ENCODE measurements around the gene KLHL14.
"Not testable (repeated sequence)": the region's sequence is repeated elsewhere in the genome, so short reads cannot be mapped to it uniquely, and the experiment has no call there.

Gene KLHL14

DNA sequence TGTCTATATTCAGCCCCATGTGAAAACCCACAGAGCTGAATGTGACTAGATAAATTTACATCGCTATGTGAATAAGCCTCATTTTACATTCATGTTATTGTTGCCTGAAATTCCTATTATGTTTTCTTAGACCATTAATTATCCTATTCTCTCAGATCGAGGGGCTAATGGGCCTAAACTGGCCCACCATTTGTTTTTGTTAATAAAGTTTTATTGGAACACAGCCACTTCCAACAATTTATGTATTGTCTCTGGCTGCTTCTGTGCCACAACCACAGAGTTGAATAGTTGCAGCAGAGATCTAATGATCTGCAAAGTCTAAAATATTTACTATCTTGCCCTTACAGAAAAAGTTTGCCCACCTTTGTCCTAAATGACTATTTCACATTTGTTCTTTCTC lies 61.0 kb downstream of the KLHL14 start:
- no peak for DNase-seq

DNA sequence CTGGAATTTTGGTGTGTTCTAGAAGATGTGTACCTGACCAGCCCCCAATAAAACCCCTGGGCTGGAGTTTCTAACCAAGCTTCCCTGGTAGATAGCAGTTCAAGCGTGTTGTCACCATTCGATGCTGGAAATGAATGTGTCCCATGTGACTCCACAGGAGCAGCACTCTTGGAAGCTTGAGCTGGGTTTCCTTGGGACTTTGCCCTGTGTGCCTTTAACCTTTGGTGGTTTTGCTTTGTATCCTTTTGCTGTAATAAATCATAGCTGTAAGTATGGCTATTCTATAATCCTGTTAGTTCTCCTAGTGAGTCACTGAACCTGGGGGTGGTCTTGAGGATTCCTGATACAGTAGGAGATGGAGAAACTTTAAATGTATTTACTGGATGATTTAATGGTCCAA lies 65.2 kb downstream of the KLHL14 start:
- DNase-seq: no peak

DNA sequence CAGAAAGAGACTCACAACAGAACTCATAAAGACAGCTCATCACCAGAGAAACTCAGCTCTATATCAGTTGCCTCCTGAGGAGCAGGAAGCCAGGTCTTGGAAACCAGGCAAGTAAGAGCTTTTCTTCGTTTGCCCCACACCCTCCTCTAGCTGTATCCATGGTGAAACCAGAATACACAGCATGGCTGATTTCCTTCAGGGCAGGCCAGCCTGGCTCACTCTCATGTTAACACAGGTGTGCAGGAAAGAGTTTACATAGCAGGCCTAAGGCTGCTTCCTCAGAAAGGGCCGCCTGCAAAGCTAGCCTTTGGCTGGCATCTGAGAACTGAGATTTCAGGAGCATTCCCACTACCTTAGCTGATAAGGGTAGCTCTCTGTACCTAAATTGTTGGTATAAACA lies 65.7 kb downstream of the KLHL14 start:
- DNase-seq: no peak

DNA sequence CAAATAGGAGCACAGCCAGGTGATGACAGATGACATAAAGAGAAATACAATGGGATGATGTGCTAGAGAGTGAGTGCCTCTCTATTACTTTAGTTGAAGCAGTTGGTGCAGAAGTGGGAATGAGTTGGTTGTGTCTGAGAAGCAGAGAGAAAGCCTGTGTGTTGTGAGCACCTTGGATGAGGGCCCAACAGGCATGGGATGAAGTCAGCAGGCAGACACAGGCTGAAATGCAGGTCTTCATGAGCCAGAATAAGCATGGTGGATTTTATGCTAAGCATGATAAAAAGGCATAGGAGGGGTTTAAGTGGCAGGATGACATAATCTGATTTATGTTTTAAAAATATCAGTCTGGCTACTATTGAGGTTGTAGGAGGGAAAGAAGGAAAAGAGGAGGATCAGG lies 71.5 kb downstream of the KLHL14 start:
- no peak for DNase-seq

DNA sequence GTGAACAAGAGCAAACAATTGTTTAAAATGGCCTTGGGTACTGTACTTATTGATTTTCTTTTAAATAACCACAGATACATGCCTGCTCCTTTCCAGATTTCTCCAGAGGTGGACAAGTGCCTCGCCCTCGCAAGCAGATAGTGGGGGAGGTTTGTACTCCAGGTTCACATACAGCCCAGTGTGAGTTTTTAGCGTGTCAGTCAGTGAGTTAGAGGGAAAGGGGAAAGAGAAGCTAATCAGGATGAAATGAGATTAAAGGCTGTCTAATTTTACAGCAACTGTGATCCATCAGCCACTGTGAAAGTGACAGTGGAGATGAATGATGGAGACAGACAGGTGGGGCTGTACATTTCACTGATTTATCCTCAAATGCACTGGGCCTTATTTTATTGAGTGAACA lies 74.7 kb downstream of the KLHL14 start:
- DNase-seq: no peak

DNA sequence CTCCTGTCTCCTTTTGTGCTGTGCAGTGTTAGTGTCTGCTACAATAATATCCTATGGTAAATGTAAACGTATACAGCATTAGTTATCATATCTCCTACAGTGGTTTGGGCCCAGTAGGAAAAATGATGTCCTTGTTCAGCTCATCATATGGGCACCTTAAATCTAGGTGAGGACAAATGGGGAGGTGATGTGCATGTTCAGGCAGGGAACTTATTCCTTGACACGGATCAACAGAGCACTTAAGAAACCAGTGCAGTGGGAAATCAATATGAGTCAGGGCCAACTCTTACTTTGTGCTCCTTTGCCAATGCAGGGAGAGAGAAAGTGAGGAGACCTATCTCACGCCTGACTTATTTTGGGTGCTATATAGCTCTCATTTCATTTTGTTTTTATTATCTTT lies 76.4 kb downstream of the KLHL14 start:
- no peak for DNase-seq

DNA sequence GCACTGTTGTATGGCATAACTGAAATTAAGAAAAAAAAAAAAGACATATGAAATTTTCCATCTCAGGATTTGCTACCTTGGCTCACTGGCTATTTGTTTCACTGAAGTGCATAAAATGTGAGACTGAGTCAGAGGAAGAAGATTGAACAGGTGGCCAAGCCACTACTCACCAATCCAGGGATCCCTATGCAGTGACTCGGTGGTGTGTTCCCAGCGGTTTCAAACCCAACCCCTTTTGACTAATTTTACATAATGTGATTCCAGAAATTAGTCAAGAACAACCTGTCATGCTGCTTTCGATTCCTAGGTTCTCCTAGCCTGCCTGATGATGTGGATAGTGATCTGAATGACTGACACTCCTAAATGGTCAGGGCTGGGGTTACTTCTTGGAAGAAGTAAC lies 77.3 kb downstream of the KLHL14 start:
- DNase-seq: no peak

DNA sequence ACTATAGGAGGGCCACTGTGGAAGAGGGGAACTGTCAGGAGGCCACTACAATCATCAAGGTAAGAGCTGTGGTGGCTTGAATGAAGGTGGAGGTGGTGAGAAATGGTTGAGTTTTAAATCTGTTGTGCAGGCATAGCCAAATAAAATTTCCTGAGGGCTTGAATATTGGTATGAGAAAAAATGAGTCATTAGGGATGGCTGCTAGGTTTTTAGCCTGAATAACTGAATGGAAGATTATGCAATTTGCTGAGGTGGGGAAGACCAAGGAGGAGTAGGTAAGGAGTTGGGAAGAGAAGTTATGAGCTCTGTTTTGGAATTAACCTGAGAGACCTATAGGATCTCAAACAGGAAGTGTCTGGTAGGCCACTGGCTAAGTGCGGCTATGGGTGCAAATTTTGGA lies 84.0 kb downstream of the KLHL14 start:
- no peak for DNase-seq

DNA sequence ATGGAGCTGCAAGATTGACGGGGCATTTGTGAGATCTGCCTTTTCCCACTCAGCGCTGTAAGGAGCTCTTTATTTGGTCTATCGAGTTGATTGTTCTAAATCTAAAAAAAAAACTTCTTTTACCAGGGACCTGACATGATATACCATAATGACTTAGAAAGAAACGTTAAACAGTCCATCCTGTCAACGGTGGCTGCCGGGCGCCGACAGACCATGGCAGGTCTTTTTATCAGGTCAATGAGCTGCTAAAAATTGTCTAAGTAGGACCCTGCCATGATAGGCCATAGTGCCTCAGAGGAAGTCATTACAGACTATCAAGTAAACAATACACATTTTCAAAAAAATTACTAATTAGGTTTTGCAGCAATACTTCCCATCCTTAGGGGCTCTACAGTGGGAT lies 87.9 kb downstream of the KLHL14 start:
- DNase-seq: no peak

DNA sequence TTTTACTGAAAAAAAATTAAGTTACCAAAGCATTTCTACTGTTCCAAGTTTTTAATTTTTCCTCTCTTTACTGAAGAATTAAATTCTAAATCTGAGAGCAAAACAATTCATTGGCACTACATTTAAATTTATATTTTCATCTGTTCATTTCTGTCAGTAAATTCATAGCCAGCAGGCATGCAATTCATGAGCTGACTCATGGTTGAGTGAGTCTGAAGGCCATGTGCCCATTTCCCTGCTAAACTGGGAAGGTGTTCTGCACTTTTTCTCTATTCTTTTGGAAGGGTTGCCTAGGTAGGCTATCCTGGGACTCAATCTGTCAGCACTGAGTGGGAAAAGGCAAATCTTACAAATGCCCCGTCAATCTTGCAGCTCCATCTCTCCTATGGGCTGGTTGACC lies 88.7 kb downstream of the KLHL14 start:
- DNase-seq: no peak

DNA sequence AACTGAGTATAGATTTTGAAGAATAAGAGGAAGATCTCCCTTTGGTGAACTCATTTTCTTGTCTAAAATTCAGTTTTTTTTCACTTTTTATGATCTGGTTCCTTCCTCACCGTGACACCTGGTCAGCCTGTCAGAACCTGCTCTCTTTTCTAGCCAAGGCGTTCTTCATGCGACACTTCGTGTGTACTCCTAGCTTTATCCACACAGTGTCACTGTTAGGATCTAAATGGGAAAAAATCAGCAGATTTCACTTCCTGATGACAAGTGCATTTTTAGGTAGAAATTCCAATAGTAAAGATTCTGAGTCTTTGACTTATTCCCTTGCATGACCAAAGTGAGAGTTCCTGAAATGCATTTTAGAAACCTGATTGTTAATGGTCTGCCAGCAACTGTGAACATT lies 89.8 kb downstream of the KLHL14 start:
- no peak for DNase-seq

DNA sequence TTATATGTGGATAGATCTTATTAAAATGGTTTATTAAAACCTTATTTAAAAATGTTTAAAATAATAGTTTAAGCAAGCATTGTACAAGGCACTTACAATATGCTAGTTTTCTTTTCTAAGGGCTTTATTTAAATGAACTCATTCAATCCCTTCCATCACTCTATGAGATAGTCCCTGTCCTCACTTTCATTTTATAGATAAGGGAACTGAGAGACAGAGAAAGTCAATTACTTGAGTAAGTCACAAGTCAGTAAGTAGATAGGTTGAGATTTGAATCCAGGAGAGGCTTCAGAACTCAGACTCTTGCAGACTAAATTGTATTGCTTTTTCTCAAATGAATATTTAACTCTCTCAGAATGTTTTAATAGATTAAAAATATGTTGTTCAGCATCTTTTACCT lies 95.2 kb downstream of the KLHL14 start:
- no peak for DNase-seq

DNA sequence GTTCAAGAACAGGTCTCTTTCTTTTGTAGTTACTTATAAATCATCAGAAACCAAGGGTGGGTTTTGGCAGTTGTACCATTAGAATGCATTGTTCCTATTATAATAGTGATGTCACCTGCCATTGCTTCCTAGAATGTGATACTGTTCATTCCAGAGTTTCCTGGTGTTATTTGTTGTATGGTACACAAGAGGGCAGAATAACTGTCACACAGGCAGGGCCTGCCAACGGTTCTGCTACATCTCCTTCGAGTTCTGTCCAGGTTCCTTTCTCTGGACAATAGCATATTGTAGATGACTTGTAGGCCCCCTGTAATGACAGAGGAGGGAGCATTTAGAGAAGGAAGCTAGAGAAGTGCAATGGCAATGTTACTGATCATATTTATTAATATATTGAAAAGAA lies 98.3 kb downstream of the KLHL14 start:
- no peak for DNase-seq

DNA sequence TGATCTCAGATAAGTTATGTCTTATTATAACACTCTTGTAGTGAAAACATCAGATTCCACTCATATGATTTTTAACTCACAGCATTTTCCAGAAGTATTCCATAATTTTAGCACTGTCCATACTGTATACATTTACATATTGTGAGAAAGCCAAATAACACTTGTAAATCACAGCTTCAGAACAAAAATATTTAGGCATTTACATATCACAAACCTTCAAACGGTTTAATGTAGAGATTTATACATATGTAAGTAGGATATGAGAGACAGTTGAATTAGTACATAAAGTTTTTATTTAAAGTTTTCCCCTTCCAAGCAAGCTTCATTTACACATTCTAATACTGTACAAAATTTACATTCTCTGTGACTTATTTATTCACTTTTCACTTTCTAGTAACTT lies 100.4 kb downstream of the KLHL14 start:
- no peak for DNase-seq

DNA sequence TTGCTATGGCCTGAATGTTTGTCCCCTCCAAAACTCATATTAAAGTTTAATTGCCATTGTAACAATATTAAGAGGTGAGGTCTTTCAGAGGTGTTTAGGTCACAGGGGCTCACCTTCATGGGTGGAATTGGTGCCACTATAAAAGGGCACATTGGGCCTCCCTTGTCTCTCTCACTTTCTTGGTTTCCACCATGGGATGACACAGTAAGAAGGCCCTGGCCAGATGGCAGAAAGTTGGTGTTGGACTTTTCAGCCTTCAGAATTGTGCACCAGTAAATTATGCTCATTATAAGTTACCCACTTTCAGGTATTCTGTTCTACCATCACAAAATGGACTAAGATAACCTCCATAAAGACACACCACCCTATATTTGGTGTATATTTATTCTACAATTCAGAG lies 102.1 kb downstream of the KLHL14 start:
- no peak for DNase-seq

DNA sequence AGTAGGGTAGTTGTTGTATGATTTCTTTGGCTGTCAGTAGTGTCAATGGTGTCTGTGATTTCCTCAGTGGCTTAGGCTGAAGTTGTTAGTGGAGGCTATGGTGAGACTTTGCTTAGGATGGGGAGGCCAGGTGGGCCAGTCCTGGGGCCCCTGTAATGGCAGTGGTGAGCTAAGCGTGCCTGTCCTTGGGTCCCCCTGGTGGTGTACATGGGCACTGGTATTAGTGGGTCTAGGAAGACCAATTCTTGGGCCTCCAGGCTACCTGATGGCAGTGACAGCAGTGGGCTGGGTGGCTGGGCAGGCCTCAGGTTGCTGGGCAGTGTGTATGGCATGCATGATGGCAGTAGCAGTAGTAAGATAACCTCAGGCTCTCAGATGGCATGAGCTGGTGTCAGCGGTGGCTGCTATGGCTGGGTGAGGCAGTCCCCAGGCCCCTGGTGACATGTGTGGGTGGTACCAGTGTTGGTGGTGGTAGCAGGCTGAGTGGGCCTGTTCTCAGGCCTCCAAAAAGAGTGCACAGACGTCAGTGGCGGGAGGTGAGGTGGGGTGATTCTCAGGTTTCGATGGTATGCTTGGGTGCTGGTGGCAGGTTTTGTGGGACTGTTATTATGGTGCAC lies 103.2 kb downstream of the KLHL14 start:
- peak in 1 of 2 donors; percentile 1 for DNase-seq

DNA sequence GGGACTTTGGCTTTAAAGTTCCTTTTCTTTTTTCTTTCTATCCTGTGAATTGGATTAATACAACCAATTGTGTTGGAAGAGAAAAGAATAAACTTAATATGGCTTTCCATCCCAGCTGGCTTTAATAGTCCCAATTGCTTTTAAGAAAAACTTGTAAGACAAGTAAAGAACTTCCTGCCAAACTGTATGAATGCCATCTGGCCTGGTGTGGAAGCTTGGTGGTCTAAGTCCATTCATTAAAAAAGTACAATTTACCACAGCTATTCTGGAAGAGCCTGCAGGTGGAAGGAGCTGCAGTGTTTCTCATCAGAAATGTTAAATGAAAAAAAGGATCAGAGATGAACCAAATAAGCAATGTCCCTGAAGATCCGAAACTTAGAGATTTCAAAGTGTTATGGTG lies 103.9 kb downstream of the KLHL14 start:
- DNase-seq: no peak

DNA sequence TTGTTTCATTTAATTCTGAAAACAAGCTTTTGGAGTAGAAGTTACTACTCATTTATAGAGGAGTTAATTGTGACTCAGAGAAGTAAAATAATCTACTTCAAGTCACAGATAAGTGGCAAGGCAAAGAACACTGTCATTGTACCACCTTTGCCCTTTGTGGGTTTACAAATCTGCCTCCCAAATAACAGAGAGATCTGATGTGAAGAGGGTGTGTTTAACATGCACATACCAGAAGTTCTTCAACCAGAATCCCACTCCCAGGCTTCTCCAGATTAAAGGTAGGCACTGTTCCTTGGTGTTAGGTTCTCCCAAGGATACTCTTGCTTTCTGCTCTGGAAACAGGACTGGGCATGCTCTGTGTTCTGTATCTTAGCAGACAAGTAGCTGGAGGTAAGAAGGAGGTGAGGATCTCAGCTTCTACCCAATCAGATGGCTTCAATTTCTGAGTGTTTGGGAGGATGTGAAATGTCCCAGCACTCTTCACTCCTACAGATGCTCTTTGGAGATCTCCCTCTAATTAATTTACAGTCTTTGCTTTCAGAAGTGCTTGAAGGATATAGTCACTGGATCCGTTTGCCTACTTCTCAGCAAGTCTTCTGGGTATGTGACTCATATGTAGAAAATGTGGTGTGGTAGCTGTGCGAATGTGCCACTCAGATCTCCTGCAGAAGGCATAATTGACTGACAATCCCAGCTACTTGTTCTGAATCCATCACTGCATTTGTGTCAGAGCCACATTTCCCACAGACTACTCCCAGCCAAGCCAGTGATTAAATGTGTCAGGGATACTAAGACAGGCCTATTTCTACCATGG lies 111.1 kb downstream of the KLHL14 start:
- no peak for DNase-seq

DNA sequence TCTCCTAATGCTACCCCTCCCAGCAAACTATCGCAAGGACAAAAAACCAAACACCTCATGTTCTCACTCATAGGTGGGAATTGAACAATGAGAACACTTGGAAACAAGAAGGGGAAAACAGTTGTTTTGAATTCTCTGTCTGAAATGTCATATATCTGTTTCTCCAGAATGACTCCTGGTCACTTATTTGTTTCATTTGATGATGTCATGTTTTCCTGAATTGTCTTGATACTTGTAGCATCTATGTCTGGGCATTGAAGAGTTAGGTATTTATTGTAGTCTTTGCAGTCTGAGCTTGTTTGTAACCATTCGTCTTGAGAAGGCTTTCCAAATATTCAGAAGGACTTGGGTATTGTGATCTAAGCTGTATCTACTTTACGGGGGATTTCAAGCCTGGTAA lies 118.3 kb downstream of the KLHL14 start:
- not testable (repeated sequence) for DNase-seq

DNA sequence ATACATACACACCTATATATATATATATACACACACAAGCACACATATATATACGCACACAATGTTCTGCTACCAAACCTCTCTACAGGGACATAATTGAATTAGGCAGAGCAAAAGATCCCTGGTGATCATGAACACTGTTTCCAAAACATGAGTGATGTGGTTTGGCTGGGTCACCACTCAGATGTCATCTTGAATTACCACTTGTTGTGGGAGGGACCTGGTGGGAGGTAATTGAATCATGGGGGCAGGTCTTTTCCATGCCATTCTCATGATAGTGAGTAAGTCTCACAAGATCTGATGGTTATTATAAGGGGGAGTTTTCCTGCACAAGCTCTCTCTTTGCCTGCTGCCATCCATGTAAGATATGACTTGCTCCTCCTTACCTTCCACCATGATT lies 135.2 kb downstream of the KLHL14 start:
- DNase-seq: not testable (repeated sequence)

DNA sequence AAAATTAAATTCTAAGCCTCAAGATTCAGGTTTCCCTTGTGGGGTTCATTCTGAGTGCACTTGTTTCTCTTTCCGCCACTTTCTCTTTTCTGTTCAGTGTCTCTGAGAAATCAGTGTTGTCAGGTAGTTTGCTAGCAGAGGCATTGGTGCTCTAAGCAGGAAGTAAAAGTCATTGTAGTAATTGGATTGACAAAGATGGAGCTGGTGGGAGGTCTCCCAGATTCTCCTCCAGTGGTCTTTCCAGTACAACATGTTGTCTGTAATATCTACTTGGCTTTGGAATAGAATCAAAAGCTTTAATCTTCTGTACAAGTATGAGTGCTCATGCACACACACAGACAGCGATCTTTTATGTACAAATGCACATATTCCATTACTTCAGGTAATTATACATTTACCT lies 135.6 kb downstream of the KLHL14 start:
- no peak for DNase-seq

DNA sequence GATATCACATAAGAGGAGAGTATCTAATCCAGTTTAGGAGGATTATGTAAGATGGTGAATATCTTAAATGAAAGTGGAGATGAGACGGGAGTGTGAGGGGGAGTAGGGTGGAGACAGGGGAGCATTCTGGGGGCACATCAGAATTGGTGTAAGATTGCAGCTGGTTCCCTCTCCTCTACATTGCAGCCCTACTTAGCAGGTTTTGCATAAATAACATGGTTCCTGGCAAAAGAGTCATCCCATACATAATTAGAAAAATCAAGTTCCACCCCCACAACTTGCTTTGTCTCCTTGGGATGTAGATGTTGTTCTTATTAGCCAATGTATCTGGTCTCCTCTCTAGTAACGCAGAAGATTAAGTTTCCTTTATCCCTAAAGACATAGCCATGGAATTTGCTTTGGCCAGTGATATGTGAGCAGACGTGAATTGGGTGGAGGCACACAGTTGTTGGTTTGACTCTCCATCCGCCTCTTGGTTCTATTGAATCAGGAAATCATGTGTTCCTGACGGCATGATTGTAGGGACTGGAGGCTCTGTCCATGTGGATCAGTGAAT lies 137.9 kb downstream of the KLHL14 start:
- DNase-seq: no peak

DNA sequence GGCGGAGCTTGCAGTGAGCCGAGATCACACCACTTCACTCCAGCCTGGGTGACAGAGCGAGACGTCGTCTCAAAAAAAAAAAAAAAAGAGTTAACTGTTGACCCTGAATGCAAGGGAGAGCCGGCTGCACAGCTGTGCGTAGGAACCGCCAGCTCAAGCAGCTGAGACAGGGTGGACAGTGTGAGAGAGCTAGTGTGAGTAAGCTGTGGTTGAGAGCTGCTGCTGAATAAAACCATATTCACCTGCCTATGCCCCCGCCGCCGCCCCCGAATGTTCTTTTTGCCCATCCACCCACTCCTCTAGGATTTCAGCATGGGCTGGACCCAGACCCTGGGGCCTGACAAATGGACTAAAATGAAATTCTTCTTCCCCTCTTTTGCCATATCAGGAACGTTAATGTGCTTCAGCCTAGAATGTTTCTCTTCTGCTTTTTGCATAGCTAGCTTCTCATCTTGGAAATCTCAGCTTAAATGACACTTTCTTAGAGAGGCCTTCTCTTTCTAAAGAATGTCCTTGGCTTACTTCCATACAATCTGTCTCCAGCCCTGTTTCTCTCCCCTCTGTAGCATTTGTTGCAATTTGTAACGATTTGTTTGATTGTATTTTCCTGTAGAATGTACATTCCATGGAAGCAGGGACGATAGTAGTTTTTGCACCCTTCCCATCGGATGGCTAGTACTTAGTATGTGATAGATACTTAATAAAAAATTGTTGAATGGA lies 142.7 kb downstream of the KLHL14 start:
- no peak for DNase-seq

DNA sequence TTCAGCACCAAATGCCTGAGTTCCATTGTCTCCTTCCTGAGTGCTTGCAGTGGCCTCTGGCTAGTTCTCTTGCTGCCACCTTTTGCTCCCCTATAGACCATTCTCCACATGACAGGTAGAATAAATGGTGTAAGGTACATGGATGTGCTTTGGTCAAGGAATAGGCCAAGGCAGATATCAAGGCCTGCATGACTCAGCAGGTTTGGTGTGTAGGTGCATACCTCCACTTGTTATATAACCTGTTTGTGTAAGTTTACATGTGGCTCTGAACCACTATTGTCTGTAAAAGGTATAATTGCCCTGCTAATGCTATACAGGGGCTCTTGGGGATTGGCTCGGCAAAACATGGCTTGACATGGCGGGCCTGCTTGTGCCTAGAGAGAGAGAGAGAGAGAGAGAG lies 143.5 kb downstream of the KLHL14 start:
- DNase-seq: no peak

Measured in stimulated activated CD4-positive, alpha-beta T cell treated with anti-CD3 and anti-CD28 coated beads, Interleukin-2, amount 100 ng/mL, for 24 hours (primary cell).